Neural cell (in vitro differentiated cells): ENCODE measurements around the gene MAGI2.

Experiments used
- CTCF ChIP-seq: fragments of 450-650 bp; IDR thresholded peaks from 2 replicates; pipeline ENCODE4 v1.5.1; 2014; ENCODE audit warnings: antibody characterized with exemption, mild to moderate bottlenecking, moderate library complexity; ENCODE audit not compliant: poor library complexity, severe bottlenecking
- EZH2 ChIP-seq: fragments of 200-600, 300-800 bp; shearing (Covaris generic), sonication (generic); IDR thresholded peaks from 2 replicates; pipeline ENCODE4 v1.6.1; 2014; ENCODE audit warnings: antibody characterized with exemption, low read length, borderline replicate concordance, mild to moderate bottlenecking; ENCODE audit not compliant: insufficient read depth, poor library complexity, severe bottlenecking
- MXI1 ChIP-seq: fragments of 450-650 bp; conservative IDR thresholded peaks from 2 replicates; pipeline ENCODE4 v1.6.1; 2014; ENCODE audit warnings: antibody characterized with exemption, mild to moderate bottlenecking; ENCODE audit not compliant: poor library complexity, severe bottlenecking
- POLR2AphosphoS5 ChIP-seq: IDR thresholded peaks from 2 replicates; pipeline ENCODE4 v1.6.1; 2012
- RAD21 ChIP-seq: fragments of 450-650 bp; conservative IDR thresholded peaks from 2 replicates; pipeline ENCODE4 v1.6.1; 2014; ENCODE audit warnings: antibody characterized with exemption, mild to moderate bottlenecking, moderate library complexity
- REST ChIP-seq: IDR thresholded peaks from 2 replicates; pipeline ENCODE4 v1.6.1; 2012; ENCODE audit warnings: borderline replicate concordance
- SMC3 ChIP-seq: fragments of 450-650 bp; conservative IDR thresholded peaks from 2 replicates; pipeline ENCODE4 v1.6.1; 2014; ENCODE audit warnings: antibody characterized with exemption, mild to moderate bottlenecking, moderate library complexity; ENCODE audit not compliant: poor library complexity

- TF ChIP-seq MXI1: no peak
- TF ChIP-seq RAD21: no peak
- TF ChIP-seq CTCF: no peak
- no peak for TF ChIP-seq POLR2AphosphoS5
- TF ChIP-seq SMC3: no peak
- TF ChIP-seq EZH2: no peak
- TF ChIP-seq REST: no peak
Observed at GRCh38 chr7:77979219-77979618, 1474.2 kb downstream of the MAGI2 start.
